ENCODE results near the gene FBF1. TPM values are rescaled to one million over a fixed set of nuclear protein-coding genes. Genes with fewer than 3 reads are reported as not detected.

FBF1 gene
- total and polyA plus RNA-seq, 2 donors (not counting 3 experiments of a cell fraction or from before 2014, with no cell fraction given) = 4.9 to 9.4 TPM

DNA sequence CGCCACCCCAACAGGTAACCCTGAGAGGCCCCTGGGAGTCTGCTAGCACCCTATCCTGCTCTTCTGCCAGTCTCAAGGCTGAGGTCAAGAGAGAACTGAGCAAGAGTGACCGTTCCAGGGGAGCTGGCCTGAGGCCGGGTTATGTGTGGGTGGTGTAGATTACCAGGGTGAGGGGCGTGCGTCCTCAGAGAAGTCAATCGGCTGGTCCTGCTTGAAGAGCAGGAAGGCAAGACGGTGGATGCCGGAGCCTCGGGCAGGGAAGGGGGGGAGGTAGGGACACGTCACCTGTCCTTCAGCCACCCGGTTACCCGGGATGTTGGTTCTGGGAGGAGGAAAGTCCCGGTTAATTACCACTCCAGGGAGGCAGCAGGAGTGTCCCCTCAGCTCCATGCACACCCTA is 41.5 kb downstream of the FBF1 start:
- no peaks in the 10 kb centered on the region for H3K9me1 ChIP-seq (replicated peaks; ENCODE audit: control insufficient read depth, extremely low read depth, insufficient read depth, low read length)
- POLR2A ChIA-PET = no interaction called here
- dilution Hi-C loops (cut with MboI; ENCODE audit: extremely low pct_ligation_motif_present, low sequenced_read_pairs) = no loop called here

More for the DNA sequence above, 41.5 kb downstream of the FBF1 start:
- Histone ChIP-seq H3K9me3 (replicated peaks; ENCODE audit: control insufficient read depth, insufficient read depth, low read length) (no peaks in the 10 kb centered on the region), H3K36me3 (ENCODE audit: control insufficient read depth in 2 of 2, extremely low read depth in 1 of 2, insufficient read depth in 2 of 2, low read length in 2 of 2) (peaks cover 7 to 28% of the 10 kb centered on the region in 2 experiments), H3K4me1 (ENCODE audit: control insufficient read depth, extremely low read depth, insufficient read depth, low read length) (peaks cover 25% of the 10 kb centered on the region), H3K79me2 (ENCODE audit: control insufficient read depth, insufficient read depth, low read length) (peaks cover 22% of the 10 kb centered on the region), H3K27me3 (ENCODE audit: control insufficient read depth in 2 of 2, insufficient read depth in 2 of 2, low read length in 2 of 2) (no peaks in the 10 kb centered on the region), H2AFZ (ENCODE audit: low read depth, low read length) (no peak overlapping the region), H3K4me2 (ENCODE audit: insufficient read depth, low read length) (no peak overlapping the region), H3K9ac (replicated peaks; ENCODE audit: extremely low read depth, insufficient read depth, low read length) (no peak overlapping the region), H3K27ac (ENCODE audit: insufficient read depth, low read depth, low read length) (no peak overlapping the region), H3K4me3 (replicated peaks in 1 of 3; ENCODE audit: insufficient read depth in 1 of 3, low read depth in 1 of 3, low read length in 3 of 3) (no peak overlapping the region), H4K20me1 (replicated peaks; ENCODE audit: control insufficient read depth, extremely low read depth, insufficient read depth, low read length) (no peaks in the 10 kb centered on the region)
- no peak for DNase-seq (ENCODE audit: low read depth, low spot score)
- no TSS peak for BruUV-seq (replicated peaks)
- CTCF ChIA-PET = interaction anchor here (1.7 kb wide), 1 partner anchor 108 kb away, joined by 4 read pairs; no protein-coding TSS in a partner anchor
- intact Hi-C loops (cut with micrococcal nuclease) = loop anchor here (5.0 kb wide), 1 partner anchor 122 kb away; a partner anchor contains a TSS
- TF ChIP-seq CTCF (IDR thresholded peaks at IDR 0.05; ENCODE audit: extremely low read depth in 1 of 2, insufficient read depth in 1 of 2, low read depth in 1 of 2, low read length in 2 of 2) (no peak), JUN (IDR thresholded peaks at IDR 0.05; ENCODE audit: borderline replicate concordance, insufficient read depth, insufficient read length, low read depth) (no peak), FOS (IDR thresholded peaks at IDR 0.05; ENCODE audit: borderline replicate concordance, insufficient read depth, low read length) (no peak), MYC (IDR thresholded peaks at IDR 0.05; ENCODE audit: low read depth, low read length) (no peak), EZH2 (IDR thresholded peaks at IDR 0.05; ENCODE audit: borderline replicate concordance, low read depth, low read length, severe bottlenecking) (no peak), GATA2 (IDR thresholded peaks at IDR 0.05; ENCODE audit: insufficient read depth, insufficient read length, low read depth, low read length) (no peak), POLR2A (IDR thresholded peaks at IDR 0.05; ENCODE audit: low read depth, low read length) (no peak), POLR2AphosphoS5 (IDR thresholded peaks at IDR 0.05; ENCODE audit: insufficient read depth, low read depth, low read length) (no peak)
- TF ChIP-seq, protein P1, sequence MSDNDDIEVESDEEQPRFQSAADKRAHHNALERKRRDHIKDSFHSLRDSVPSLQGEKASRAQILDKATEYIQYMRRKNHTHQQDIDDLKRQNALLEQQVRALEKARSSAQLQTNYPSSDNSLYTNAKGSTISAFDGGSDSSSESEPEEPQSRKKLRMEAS (IDR thresholded peaks at IDR 0.05; ENCODE audit: insufficient read depth, insufficient read length) = no peak
- no peak for FAIRE-seq

Measured in endothelial cell of umbilical vein (primary cell).